WTC11 (cell line): ENCODE measurements around the gene TMUB1. TPM values are rescaled to one million over a fixed set of nuclear protein-coding genes. Genes with fewer than 3 reads are reported as not detected.
A peak's percentile ranks its signal among the peaks of the same experiment; 100 is the strongest.

Source experiments
- ATAC-seq: fragments of 200-7000 bp; cut with Tn5 transposase; 2 replicates; pipeline ENCODE4 v1.10.0; 2021; ENCODE audit warnings: mild to moderate bottlenecking, moderate library complexity
- CTCF ChIA-PET: fragments of 300-600 bp; sonication (Branson Sonifier 250); formaldehyde crosslinking; loops from one replicate; lab custom pipeline; 2021; ENCODE audit warnings: antibody characterized with exemption; lab: Charles Lee
- POLR2A ChIA-PET: fragments of 350-600 bp; sonication (Branson Sonifier 250); formaldehyde crosslinking; loops from one replicate; lab custom pipeline; 2021; ENCODE audit warnings: antibody characterized with exemption; lab: Charles Lee
- DNase-seq: peaks from one replicate; pipeline ENCODE4 v3.0.0; 2021; ENCODE audit warnings: low spot score
- H3K27ac Mint-ChIP-seq: 2 replicates; pipeline ENCODE4 v1.8.0; 2021; ENCODE audit warnings: mixed read lengths
- H3K27me3 Mint-ChIP-seq: 2 replicates; pipeline ENCODE4 v1.8.0; 2021; ENCODE audit warnings: low read depth, mild to moderate bottlenecking, moderate library complexity, mixed read lengths
- H3K36me3 Mint-ChIP-seq: 2 replicates; pipeline ENCODE4 v1.8.0; 2021; ENCODE audit warnings: mixed read lengths
- H3K4me1 Mint-ChIP-seq: 2 replicates; pipeline ENCODE4 v1.8.0; 2022; ENCODE audit warnings: mixed read lengths
- H3K4me3 Mint-ChIP-seq: 2 replicates; pipeline ENCODE4 v1.8.0; 2021; ENCODE audit warnings: mild to moderate bottlenecking, moderate library complexity, mixed read lengths
- H3K9me3 Mint-ChIP-seq: 2 replicates; pipeline ENCODE4 v1.8.0; 2021; ENCODE audit warnings: mixed read lengths
- ATF1 ChIP-seq: sonication (generic); formaldehyde crosslinking; IDR thresholded peaks from 2 replicates; pipeline ENCODE4 v1.8.1; 2023; ENCODE audit warnings: mild to moderate bottlenecking, moderate library complexity, missing genetic modification reagents
- CREB1 ChIP-seq: sonication (generic); formaldehyde crosslinking; IDR thresholded peaks from 2 replicates; pipeline ENCODE4 v1.8.0; 2023; ENCODE audit warnings: mild to moderate bottlenecking, missing genetic modification reagents
- ELF4 ChIP-seq: sonication (generic); formaldehyde crosslinking; IDR thresholded peaks from 2 replicates; pipeline ENCODE4 v1.8.1; 2022; ENCODE audit warnings: low read depth, mild to moderate bottlenecking, moderate library complexity, missing genetic modification reagents
- ESRRA ChIP-seq: sonication (generic); formaldehyde crosslinking; IDR thresholded peaks from 2 replicates; pipeline ENCODE4 v1.8.1; 2022; ENCODE audit warnings: mild to moderate bottlenecking, missing genetic modification reagents, borderline replicate concordance
- GABPB1 ChIP-seq: sonication (generic); formaldehyde crosslinking; IDR thresholded peaks from 2 replicates; pipeline ENCODE4 v1.8.1; 2023; ENCODE audit warnings: mild to moderate bottlenecking, missing genetic modification reagents
- GRHL2 ChIP-seq: fragments of 250-450 bp; sonication (Bioruptor Pico); IDR thresholded peaks from 2 replicates; pipeline ENCODE4 v1.8.0; 2022; ENCODE audit warnings: mild to moderate bottlenecking, moderate library complexity; ENCODE audit not compliant: insufficient replicate concordance, severe bottlenecking
- GTF2I ChIP-seq: fragments of 250-450 bp; sonication (Bioruptor Pico); conservative IDR thresholded peaks from 2 replicates; pipeline ENCODE4 v1.4.0; 2021; ENCODE audit warnings: mild to moderate bottlenecking
- JUN ChIP-seq: sonication (generic); formaldehyde crosslinking; IDR thresholded peaks from 2 replicates; pipeline ENCODE4 v1.8.0; 2023; ENCODE audit warnings: mild to moderate bottlenecking, missing genetic modification reagents
- MXD4 ChIP-seq: fragments of 250-450 bp; sonication (Bioruptor Pico); IDR thresholded peaks from 2 replicates; pipeline ENCODE4 v1.8.0; 2021; ENCODE audit warnings: mild to moderate bottlenecking, moderate library complexity, borderline replicate concordance
- SMAD3 ChIP-seq: sonication (generic); formaldehyde crosslinking; IDR thresholded peaks from 2 replicates; pipeline ENCODE4 v1.8.0; 2022; ENCODE audit warnings: missing genetic modification reagents, mild to moderate bottlenecking, borderline replicate concordance
- SOX15 ChIP-seq: fragments of 250-450 bp; sonication (Bioruptor Pico); IDR thresholded peaks from 2 replicates; pipeline ENCODE4 v1.9.0; 2021; ENCODE audit warnings: mild to moderate bottlenecking
- TEAD1 ChIP-seq: sonication (generic); formaldehyde crosslinking; IDR thresholded peaks from 2 replicates; pipeline ENCODE4 v1.8.0; 2022; ENCODE audit warnings: mild to moderate bottlenecking, missing genetic modification reagents
- TEAD4 ChIP-seq: sonication (generic); formaldehyde crosslinking; IDR thresholded peaks from 2 replicates; pipeline ENCODE4 v1.8.0; 2022; ENCODE audit warnings: mild to moderate bottlenecking, missing genetic modification reagents
- ZNF121 ChIP-seq: sonication (generic); formaldehyde crosslinking; IDR thresholded peaks from 2 replicates; pipeline ENCODE4 v1.8.0; 2023; ENCODE audit warnings: missing genetic modification reagents
- ZNF317 ChIP-seq: sonication (generic); formaldehyde crosslinking; IDR thresholded peaks from 2 replicates; pipeline ENCODE4 v1.8.1; 2023; ENCODE audit warnings: low read depth, mild to moderate bottlenecking, moderate library complexity, missing genetic modification reagents, borderline replicate concordance
- total RNA-seq: library from RNA; stranded (reverse); gene quantifications from 3 replicates; pipeline ENCODE4 v1.2.3, GENCODE V29; 2021
- TF ChIP-seq, protein P1 (sequence below): sonication (generic); formaldehyde crosslinking; conservative IDR thresholded peaks from 2 replicates; pipeline ENCODE4 v1.8.1; 2023; ENCODE audit warnings: mild to moderate bottlenecking, low read depth, missing genetic modification reagents, moderate library complexity
- TF ChIP-seq, protein P2 (sequence below): sonication (generic); formaldehyde crosslinking; IDR thresholded peaks from 2 replicates; pipeline ENCODE4 v1.8.0; 2023; ENCODE audit warnings: mild to moderate bottlenecking, missing genetic modification reagents
- TF ChIP-seq, protein P3 (sequence below): sonication (generic); formaldehyde crosslinking; IDR thresholded peaks from 2 replicates; pipeline ENCODE4 v1.8.1; 2023; ENCODE audit warnings: mild to moderate bottlenecking, missing genetic modification reagents, moderate library complexity
- TF ChIP-seq, protein P4 (sequence below): sonication (generic); formaldehyde crosslinking; IDR thresholded peaks from 2 replicates; pipeline ENCODE4 v1.8.1; 2023; ENCODE audit warnings: mild to moderate bottlenecking, moderate library complexity, missing genetic modification reagents

TMUB1 gene
- total RNA-seq, 1 experiment from 2014 or later: 72.8 TPM

DNA sequence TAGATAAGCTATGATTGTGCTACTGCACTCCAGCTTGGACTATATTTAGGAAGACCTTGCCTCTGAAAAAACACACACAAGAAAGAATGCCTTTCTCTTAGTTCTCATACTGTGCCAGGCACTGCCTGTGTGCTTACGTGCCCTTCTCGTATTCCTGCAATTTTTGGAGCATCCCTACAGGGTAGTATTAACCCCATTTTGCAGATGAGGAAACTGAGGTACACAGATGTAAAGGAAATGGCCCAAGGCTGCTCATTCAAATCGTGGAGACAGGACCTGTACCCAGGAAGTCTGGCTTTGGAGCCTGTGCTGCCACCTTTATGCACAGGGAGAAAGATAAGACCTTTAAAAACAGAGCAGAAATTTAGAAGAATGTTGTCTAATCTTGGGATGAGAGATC is 19.7 kb upstream of the TMUB1 start:
- DNase-seq: no peak
- no peak for ATAC-seq

DNA sequence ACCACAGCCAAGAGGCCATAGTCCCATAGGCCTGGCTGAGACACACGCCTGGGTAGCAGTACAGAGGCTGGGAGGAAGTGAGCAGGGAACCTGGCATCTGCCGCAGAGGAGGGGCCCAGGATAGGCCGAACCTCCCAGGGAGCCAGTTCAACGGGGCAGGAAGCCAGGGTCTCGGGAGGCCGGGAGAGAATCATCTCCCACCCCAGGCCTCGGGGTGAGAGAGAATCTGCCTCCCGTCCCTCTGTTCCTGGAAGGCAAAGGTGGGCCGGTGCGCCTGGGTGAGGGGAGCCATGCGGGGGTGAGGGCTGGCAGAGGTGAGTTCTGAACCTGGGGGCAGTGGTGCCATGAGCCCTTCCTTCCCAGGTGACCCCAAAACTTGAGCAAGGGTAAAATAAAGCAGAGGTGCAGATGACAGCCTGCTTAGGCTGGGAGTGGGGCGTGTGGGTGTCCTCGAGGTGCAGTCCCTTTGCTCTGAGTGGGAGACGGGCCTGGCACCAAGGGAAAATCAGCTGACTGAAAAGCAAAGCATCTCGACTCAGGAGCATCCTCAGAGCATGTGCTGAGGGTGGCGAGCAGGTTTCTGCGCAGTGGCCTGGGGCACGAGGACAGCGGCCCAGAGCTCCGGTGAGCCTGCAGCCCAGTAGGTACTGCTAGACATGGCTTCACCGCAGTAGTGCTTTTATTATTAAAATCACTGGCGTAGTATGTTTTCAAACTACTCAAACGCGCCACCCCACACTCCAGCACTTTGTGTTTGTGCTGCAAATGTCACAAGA is 18.5 kb upstream of the TMUB1 start:
- Mint-ChIP-seq H3K4me1 (peaks cover 47% of the 10 kb centered on the region), H3K9me3 (no peaks in the 10 kb centered on the region), H3K4me3 (no peak overlapping the region), H3K36me3 (peaks cover 7% of the 10 kb centered on the region), H3K27me3 (no peaks in the 10 kb centered on the region), H3K27ac (peak overlapping the region; percentile 23; the same call in 1 of the 2 replicates)
- ChIA-PET CTCF (interaction anchor here (0.6 to 1.9 kb wide), 2 partner anchors 9 to 12 kb away, joined by 3 to 4 read pairs; no protein-coding TSS in a partner anchor), POLR2A (no interaction called here)
- TF ChIP-seq MXD4 (CRISPR knock-in tag) (no peak), GTF2I (CRISPR knock-in tag) (no peak), ATF1 (no peak), SOX15 (CRISPR knock-in tag) (no peak), GRHL2 (CRISPR knock-in tag) (no peak), ELF4 (no peak), GABPB1 (CRISPR knock-in tag) (no peak), CREB1 (no peak), ZNF121 (no peak), TEAD1 (no peak), ESRRA (CRISPR knock-in tag) (no peak), ZNF317 (no peak)
- TF ChIP-seq, protein P1, sequence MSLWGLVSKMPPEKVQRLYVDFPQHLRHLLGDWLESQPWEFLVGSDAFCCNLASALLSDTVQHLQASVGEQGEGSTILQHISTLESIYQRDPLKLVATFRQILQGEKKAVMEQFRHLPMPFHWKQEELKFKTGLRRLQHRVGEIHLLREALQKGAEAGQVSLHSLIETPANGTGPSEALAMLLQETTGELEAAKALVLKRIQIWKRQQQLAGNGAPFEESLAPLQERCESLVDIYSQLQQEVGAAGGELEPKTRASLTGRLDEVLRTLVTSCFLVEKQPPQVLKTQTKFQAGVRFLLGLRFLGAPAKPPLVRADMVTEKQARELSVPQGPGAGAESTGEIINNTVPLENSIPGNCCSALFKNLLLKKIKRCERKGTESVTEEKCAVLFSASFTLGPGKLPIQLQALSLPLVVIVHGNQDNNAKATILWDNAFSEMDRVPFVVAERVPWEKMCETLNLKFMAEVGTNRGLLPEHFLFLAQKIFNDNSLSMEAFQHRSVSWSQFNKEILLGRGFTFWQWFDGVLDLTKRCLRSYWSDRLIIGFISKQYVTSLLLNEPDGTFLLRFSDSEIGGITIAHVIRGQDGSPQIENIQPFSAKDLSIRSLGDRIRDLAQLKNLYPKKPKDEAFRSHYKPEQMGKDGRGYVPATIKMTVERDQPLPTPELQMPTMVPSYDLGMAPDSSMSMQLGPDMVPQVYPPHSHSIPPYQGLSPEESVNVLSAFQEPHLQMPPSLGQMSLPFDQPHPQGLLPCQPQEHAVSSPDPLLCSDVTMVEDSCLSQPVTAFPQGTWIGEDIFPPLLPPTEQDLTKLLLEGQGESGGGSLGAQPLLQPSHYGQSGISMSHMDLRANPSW (CRISPR knock-in tag): no peak
- TF ChIP-seq, protein P2, sequence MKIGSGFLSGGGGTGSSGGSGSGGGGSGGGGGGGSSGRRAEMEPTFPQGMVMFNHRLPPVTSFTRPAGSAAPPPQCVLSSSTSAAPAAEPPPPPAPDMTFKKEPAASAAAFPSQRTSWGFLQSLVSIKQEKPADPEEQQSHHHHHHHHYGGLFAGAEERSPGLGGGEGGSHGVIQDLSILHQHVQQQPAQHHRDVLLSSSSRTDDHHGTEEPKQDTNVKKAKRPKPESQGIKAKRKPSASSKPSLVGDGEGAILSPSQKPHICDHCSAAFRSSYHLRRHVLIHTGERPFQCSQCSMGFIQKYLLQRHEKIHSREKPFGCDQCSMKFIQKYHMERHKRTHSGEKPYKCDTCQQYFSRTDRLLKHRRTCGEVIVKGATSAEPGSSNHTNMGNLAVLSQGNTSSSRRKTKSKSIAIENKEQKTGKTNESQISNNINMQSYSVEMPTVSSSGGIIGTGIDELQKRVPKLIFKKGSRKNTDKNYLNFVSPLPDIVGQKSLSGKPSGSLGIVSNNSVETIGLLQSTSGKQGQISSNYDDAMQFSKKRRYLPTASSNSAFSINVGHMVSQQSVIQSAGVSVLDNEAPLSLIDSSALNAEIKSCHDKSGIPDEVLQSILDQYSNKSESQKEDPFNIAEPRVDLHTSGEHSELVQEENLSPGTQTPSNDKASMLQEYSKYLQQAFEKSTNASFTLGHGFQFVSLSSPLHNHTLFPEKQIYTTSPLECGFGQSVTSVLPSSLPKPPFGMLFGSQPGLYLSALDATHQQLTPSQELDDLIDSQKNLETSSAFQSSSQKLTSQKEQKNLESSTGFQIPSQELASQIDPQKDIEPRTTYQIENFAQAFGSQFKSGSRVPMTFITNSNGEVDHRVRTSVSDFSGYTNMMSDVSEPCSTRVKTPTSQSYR: no peak
- TF ChIP-seq, protein P3, sequence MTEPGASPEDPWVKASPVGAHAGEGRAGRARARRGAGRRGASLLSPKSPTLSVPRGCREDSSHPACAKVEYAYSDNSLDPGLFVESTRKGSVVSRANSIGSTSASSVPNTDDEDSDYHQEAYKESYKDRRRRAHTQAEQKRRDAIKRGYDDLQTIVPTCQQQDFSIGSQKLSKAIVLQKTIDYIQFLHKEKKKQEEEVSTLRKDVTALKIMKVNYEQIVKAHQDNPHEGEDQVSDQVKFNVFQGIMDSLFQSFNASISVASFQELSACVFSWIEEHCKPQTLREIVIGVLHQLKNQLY: no peak
- no peak for DNase-seq
- peak; percentile 15 for ATAC-seq

More for the DNA sequence above, 19.7 kb upstream of the TMUB1 start:
- TF ChIP-seq TEAD1: no peak
- TF ChIP-seq, protein P4, sequence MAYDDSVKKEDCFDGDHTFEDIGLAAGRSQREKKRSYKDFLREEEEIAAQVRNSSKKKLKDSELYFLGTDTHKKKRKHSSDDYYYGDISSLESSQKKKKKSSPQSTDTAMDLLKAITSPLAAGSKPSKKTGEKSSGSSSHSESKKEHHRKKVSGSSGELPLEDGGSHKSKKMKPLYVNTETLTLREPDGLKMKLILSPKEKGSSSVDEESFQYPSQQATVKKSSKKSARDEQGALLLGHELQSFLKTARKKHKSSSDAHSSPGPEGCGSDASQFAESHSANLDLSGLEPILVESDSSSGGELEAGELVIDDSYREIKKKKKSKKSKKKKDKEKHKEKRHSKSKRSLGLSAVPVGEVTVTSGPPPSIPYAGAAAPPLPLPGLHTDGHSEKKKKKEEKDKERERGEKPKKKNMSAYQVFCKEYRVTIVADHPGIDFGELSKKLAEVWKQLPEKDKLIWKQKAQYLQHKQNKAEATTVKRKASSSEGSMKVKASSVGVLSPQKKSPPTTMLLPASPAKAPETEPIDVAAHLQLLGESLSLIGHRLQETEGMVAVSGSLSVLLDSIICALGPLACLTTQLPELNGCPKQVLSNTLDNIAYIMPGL (CRISPR knock-in tag): no peak
- no peak for TF ChIP-seq SMAD3 (CRISPR knock-in tag)
- TF ChIP-seq TEAD4 (CRISPR knock-in tag): no peak
- TF ChIP-seq JUN: no peak
- POLR2A ChIA-PET: interaction anchor here (0.6 kb wide), 1 partner anchor 13 kb away, joined by 4 read pairs; no protein-coding TSS in a partner anchor
- Mint-ChIP-seq H3K27ac (peak overlapping the region; percentile 52), H3K4me3 (no peak overlapping the region; the same call in 1 of the 2 replicates), H3K36me3 (peaks cover 2% of the 10 kb centered on the region; the same call in 1 of the 2 replicates), H3K4me1 (peaks cover 47% of the 10 kb centered on the region), H3K9me3 (no peaks in the 10 kb centered on the region), H3K27me3 (no peaks in the 10 kb centered on the region)
- CTCF ChIA-PET: interaction anchor here (3.0 kb wide), 1 partner anchor 15 kb away, joined by 7 read pairs; no protein-coding TSS in a partner anchor
